Fibroblast of lung (primary cell): Measurements from ENCODE around the gene TMEM121.

Source experiments
- CTCF ChIP-seq, 2 donors: IDR thresholded peaks in 1 of 2; conservative IDR thresholded peaks in 1 of 2; 1 replicate in 1 of 2; 2 replicates in 1 of 2; pipeline ENCODE4 v1.5.1; 2011 to 2012; ENCODE audit warnings: low read length in 2 of 2, control low read depth in 1 of 2, inconsistent platforms in 1 of 2, low read depth in 1 of 2, mild to moderate bottlenecking in 1 of 2
- EZH2 ChIP-seq: IDR thresholded peaks from 2 replicates; pipeline ENCODE4 v1.5.1; 2012; ENCODE audit warnings: low read length, control low read depth, mild to moderate bottlenecking; ENCODE audit errors: missing control alignments

DNA sequence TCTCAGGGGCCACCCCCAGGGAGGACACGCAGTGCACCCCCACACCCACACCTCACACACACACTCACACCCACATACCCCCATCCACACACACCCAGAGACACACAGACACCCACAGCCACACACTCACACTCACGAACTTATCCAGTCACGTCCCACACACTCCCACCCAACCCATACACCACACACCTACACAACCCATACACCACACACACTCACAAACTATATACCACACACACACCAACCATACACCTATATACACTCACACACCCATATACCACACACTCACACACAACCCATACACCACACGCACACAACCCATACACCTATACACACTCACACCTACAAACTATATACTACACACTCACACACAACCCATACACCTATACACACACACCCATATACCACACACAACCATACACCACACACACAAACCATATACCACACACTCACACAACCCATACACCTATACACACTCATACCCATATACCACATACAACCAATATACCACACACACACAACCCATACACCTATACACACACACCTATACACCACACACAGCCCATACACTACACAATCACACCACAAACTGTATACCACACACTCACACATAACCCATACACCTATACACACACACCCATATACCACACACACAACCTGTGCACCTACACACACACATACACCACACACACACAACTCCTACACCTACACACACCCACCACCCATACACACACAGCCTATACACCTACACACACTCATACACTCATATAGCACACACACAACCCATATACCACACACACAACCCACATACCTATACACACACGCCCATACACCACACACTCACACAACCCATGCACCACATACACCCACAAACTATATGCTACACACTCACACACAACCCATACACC lies 42.7 kb downstream of the TMEM121 start:
- TF ChIP-seq CTCF (conservative IDR thresholded peaks at IDR 0.05 in 1 of 2, IDR thresholded peaks at IDR 0.05 in 1 of 2; ENCODE audit: low read depth in 1 of 2, low read length in 2 of 2) (no peak), EZH2 (no peak)
